PC-3 (cell line): ENCODE results near the gene RAB29.

Experiments used
- CTCF ChIP-seq: fragments of 300-600 bp; sonication (generic); conservative IDR thresholded peaks from 2 replicates; pipeline ENCODE4 v1.5.1; 2017; ENCODE audit warnings: antibody characterized with exemption, low read depth, mild to moderate bottlenecking, low read length
- EZH2 ChIP-seq: fragments of 300-600 bp; sonication (generic); IDR thresholded peaks from one replicate; pipeline ENCODE4 v1.6.1; 2017; ENCODE audit warnings: antibody characterized with exemption, mild to moderate bottlenecking, low read length; ENCODE audit not compliant: unreplicated experiment
- EZH2phosphoT487 ChIP-seq: fragments of 300-600 bp; sonication (generic); IDR thresholded peaks from 2 replicates; pipeline ENCODE4 v1.6.1; 2018; ENCODE audit warnings: mild to moderate bottlenecking, antibody characterized with exemption, low read length, borderline replicate concordance

- no peak for TF ChIP-seq EZH2phosphoT487
- TF ChIP-seq CTCF, result no peak
- no peak for TF ChIP-seq EZH2
These were observed 24.1 kb downstream of the RAB29 start for GRCh38 chr1:205751036-205751651.
